K562 (cell line): Measurements from ENCODE around the gene OOSP2. TPM values are rescaled to one million over a fixed set of nuclear protein-coding genes. Genes with fewer than 3 reads are reported as not detected.

Source experiments
- ATAC-seq: fragments of 200-7000 bp; cut with Tn5 transposase; 3 replicates; pipeline ENCODE4 v1.9.1; 2020; ENCODE audit warnings: moderate library complexity
- BruUV-seq: library from RNA; stranded (reverse); fragments of 400-500 nt; replicated peaks from 2 replicates; lab custom pipeline; 2021; lab: Mats Ljungman, UMichigan
- CTCF ChIA-PET: fragments of 300-600 bp; formaldehyde crosslinking; extraction: SDS; loops from one replicate; lab custom pipeline; 2021; ENCODE audit warnings: low intra/inter-chr PET ratio; lab: Yijun Ruan, JAX
- POLR2A ChIA-PET: fragments of 300-600, 350-650 bp; sonication (Branson Sonifier 250); formaldehyde crosslinking; extraction: SDS; loops from one replicate; lab custom pipeline; 2021; ENCODE audit warnings: antibody characterized with exemption, inconsistent platforms; lab: Yijun Ruan, JAX
- DNase-seq, 4 experiments: peaks; one replicate each; pipeline versions ENCODE4 v3.0.0 to v3.0.0-alpha.2; 2011 to 2018; ENCODE audit warnings: low spot score in 3 of 4, mixed read lengths in 3 of 4; ENCODE audit errors: extremely low read depth in 1 of 4
- FAIRE-seq: peaks from 2 replicates; lab custom pipeline; 2011; peaks lifted over from hg19 to GRCh38; lab: Jason Lieb, UNC
- H2AFZ ChIP-seq: 2 replicates; pipeline ENCODE4 v1.6.0; 2011; ENCODE audit warnings: low read depth, low read length, control low read depth, inconsistent platforms
- H3K27ac ChIP-seq: fragments of 200-600 bp; 3 replicates; pipeline ENCODE4 v1.8.0; 2011; ENCODE audit warnings: low read depth, mild to moderate bottlenecking, control low read depth, inconsistent platforms, low read length, moderate library complexity, mixed read lengths; ENCODE audit errors: extremely low read depth
- H3K27me3 ChIP-seq, 2 experiments: fragments of 300-600 bp in 1 of 2; 2 replicates in 1 of 2; 3 replicates in 1 of 2; pipeline versions ENCODE4 v1.6.0 to v1.8.0; 2011; ENCODE audit warnings: inconsistent platforms in 2 of 2, low read length in 2 of 2, mild to moderate bottlenecking in 1 of 2, mixed read lengths in 1 of 2, moderate library complexity in 1 of 2; ENCODE audit not compliant: control insufficient read depth in 2 of 2, insufficient read depth in 2 of 2
- H3K36me3 ChIP-seq: fragments of 300-600 bp; 3 replicates; pipeline ENCODE4 v1.8.0; 2011; ENCODE audit warnings: mild to moderate bottlenecking, low read length, inconsistent platforms; ENCODE audit not compliant: control insufficient read depth, insufficient read depth
- H3K4me1 ChIP-seq, 2 experiments: fragments of 200-600 bp in 1 of 2; replicated peaks in 1 of 2; 2 replicates in 1 of 2; 3 replicates in 1 of 2; pipeline versions ENCODE4 v1.5.1 to v1.8.0; 2011; ENCODE audit warnings: inconsistent platforms in 2 of 2, low read length in 2 of 2, mild to moderate bottlenecking in 1 of 2, mixed read lengths in 1 of 2, moderate library complexity in 1 of 2; ENCODE audit not compliant: control insufficient read depth in 2 of 2, insufficient read depth in 2 of 2
- H3K4me2 ChIP-seq: 2 replicates; pipeline ENCODE4 v1.6.1; 2011; ENCODE audit warnings: low read length, control low read depth, inconsistent platforms, mixed read lengths; ENCODE audit not compliant: insufficient read depth
- H3K4me3 ChIP-seq: fragments of 200-600 bp; sonication (generic), shearing (Covaris generic); 2 replicates; pipeline ENCODE4 v1.5.1; 2016; ENCODE audit warnings: control low read depth, inconsistent platforms
- H3K79me2 ChIP-seq: fragments of 200-600 bp; 3 replicates; pipeline ENCODE4 v1.8.0; 2011; ENCODE audit warnings: low read length, inconsistent platforms; ENCODE audit not compliant: control insufficient read depth, insufficient read depth
- H3K9ac ChIP-seq, 2 experiments: 2 replicates each; pipeline versions ENCODE4 v1.6.0 to v1.6.1; 2011; ENCODE audit warnings: low read depth in 2 of 2, low read length in 2 of 2, control low read depth in 1 of 2, inconsistent platforms in 1 of 2, mild to moderate bottlenecking in 1 of 2, mixed read lengths in 1 of 2; ENCODE audit not compliant: insufficient read depth in 1 of 2
- H3K9me1 ChIP-seq: one replicate; pipeline ENCODE4 v1.6.0; 2011; ENCODE audit warnings: inconsistent platforms, mild to moderate bottlenecking, low read length, moderate library complexity; ENCODE audit not compliant: control insufficient read depth, insufficient read depth
- H3K9me3 ChIP-seq: replicated peaks from 2 replicates; pipeline ENCODE4 v1.5.1; 2011; ENCODE audit warnings: low read depth, low read length, inconsistent platforms; ENCODE audit not compliant: control insufficient read depth, insufficient read depth
- H4K20me1 ChIP-seq: replicated peaks from 2 replicates; pipeline ENCODE4 v1.6.1; 2011; ENCODE audit warnings: low read length, inconsistent platforms, mixed read lengths; ENCODE audit not compliant: control insufficient read depth, insufficient read depth
- C11orf30 ChIP-seq: fragments of 450-650 bp; IDR thresholded peaks from 2 replicates; pipeline ENCODE4 v1.6.1; 2016; ENCODE audit warnings: low read depth, mild to moderate bottlenecking
- EGR1 ChIP-seq: fragments of 450-650 bp; conservative IDR thresholded peaks from 2 replicates; pipeline ENCODE4 v1.6.1; 2017; ENCODE audit warnings: mild to moderate bottlenecking
- FOXA3 ChIP-seq, 2 experiments: fragments of 450-650 bp in 1 of 2; sonication (generic) in 1 of 2; formaldehyde crosslinking; IDR thresholded peaks in 1 of 2; conservative IDR thresholded peaks in 1 of 2; 2 replicates each; pipeline versions ENCODE4 v1.4.0 to v1.8.0; 2020 to 2022; ENCODE audit warnings: mild to moderate bottlenecking in 2 of 2, missing genetic modification reagents in 1 of 2
- HDAC3 ChIP-seq: fragments of 450-650 bp; IDR thresholded peaks from 2 replicates; pipeline ENCODE4 v1.6.1; 2018; ENCODE audit warnings: borderline replicate concordance, mild to moderate bottlenecking, moderate library complexity; ENCODE audit not compliant: partially characterized antibody
- SPI1 ChIP-seq: IDR thresholded peaks from 2 replicates; pipeline ENCODE4 v1.6.1; 2011; ENCODE audit warnings: low read depth, low read length, control low read depth, borderline replicate concordance
- SREBF1 ChIP-seq: fragments of 150-350 bp; IDR thresholded peaks from 2 replicates; pipeline ENCODE4 v1.6.1; 2014; ENCODE audit warnings: antibody characterized with exemption, low read depth, low read length, borderline replicate concordance
- TAF9B ChIP-seq: fragments of 450-650 bp; IDR thresholded peaks from 2 replicates; pipeline ENCODE4 v1.6.1; 2018; ENCODE audit warnings: mild to moderate bottlenecking; ENCODE audit not compliant: partially characterized antibody
- ZNF316 ChIP-seq: fragments of 450-650 bp; IDR thresholded peaks from 2 replicates; pipeline ENCODE4 v1.6.1; 2016
- WGBS: fragments of 100-300 bp; shearing (Covaris generic); methylation state at CpG from one replicate; pipeline ENCODE4 v1.1.6; 2016; ENCODE audit warnings: low coverage, mixed read lengths; ENCODE audit not compliant: insufficient coverage; ENCODE audit errors: missing lambda C conversion rate; 5-methylcytosine and 5-hydroxymethylcytosine counted together
- in situ Hi-C: fragments of 300-500 bp; cut with MboI; formaldehyde crosslinking; loops from 4 replicates; pipeline ENCODE4 v1.15.0; 2018; ENCODE audit warnings: inconsistent platforms, mixed read lengths
- intact Hi-C: fragments of 100-400 bp; cut with micrococcal nuclease; formaldehyde crosslinking; loops from 2 replicates; pipeline ENCODE4 v1.14.2; 2022
- polyA plus RNA-seq, 8 experiments: library from polyadenylated mRNA; depleted of rRNA in 4 of 8; stranded (reverse) in 5 of 8; unstranded in 3 of 8; fragments of >200 nt; fragmentation: Nextera tagmentation in 2 of 8; fragmentation: Illumina TruSeq in 1 of 8; extraction: Ambion mirVana in 2 of 8; extraction: Trizol in 1 of 8; gene quantifications; 2 replicates each; pipeline versions ENCODE4 v1.2.1 to v1.2.3, GENCODE V29; 2011 to 2014; ENCODE audit warnings: inconsistent platforms in 1 of 8, missing spikeins in 1 of 8
- total RNA-seq, 7 experiments: library from RNA; depleted of rRNA in 6 of 7; stranded (reverse); fragments of >200 nt in 6 of 7; fragmentation: Illumina TruSeq in 2 of 7; extraction: Trizol in 2 of 7; gene quantifications; 2 replicates each; pipeline versions ENCODE4 v1.2.1 to v1.2.3, GENCODE V29; 2011 to 2021; ENCODE audit warnings: low replicate concordance in 1 of 7
- TF ChIP-seq, protein P1 (sequence below), 2 experiments: fragments of 450-650 bp; formaldehyde crosslinking in 1 of 2; IDR thresholded peaks; 2 replicates each; pipeline versions ENCODE4 v1.4.0 to v1.6.1; 2014 to 2020; ENCODE audit warnings: mild to moderate bottlenecking in 2 of 2, borderline replicate concordance in 1 of 2, low read depth in 1 of 2

Gene OOSP2
- total and polyA plus RNA-seq, 9 of the 15 experiments (the other 6 are each of a cell fraction or from before 2014, with no cell fraction given) = 0.14 to 1.5 (median 0.32) TPM; not detected in 4

DNA sequence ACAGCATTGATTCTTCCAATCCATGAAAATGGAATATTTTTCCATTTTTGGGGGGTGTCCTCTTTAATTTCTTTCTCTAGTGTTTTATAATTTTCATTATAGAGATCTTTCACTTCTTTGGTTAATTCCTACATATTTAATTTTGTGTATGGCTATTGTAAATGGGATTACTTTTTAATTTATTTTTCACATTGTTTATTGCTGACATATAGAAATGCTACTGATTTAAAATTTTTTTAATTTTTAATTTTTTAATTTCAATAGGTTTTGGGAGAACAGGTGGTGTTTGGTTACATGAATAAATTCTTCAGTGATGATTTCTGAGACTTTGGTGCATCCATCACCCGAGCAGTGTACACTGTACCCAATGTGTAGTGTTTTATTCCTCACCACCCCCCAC is 49.8 kb upstream of the OOSP2 start:
- no TSS peak for BruUV-seq
- FAIRE-seq = no peak
- no peaks in the 10 kb centered on the region for H4K20me1 ChIP-seq

GRCh38 chr11:59992425-59992824 is 47.8 kb upstream of the OOSP2 start:
- BruUV-seq = no TSS peak
- Histone ChIP-seq H3K27ac (no peak overlapping the region), H3K79me2 (no peaks in the 10 kb centered on the region), H3K4me1 (no peaks in the 10 kb centered on the region), H3K36me3 (no peaks in the 10 kb centered on the region), H3K9me3 (peaks cover 5% of the 10 kb centered on the region; the same call in 1 of the 2 replicates), H3K27me3 (no peaks in the 10 kb centered on the region), H3K4me2 (no peak overlapping the region), H4K20me1 (no peaks in the 10 kb centered on the region), H3K9ac (no peak overlapping the region), H3K4me3 (no peak overlapping the region), H2AFZ (0 out of 2 replicates have a peak overlapping the region, but pooled peaks have one; percentile 21), H3K9me1 (no peaks in the 10 kb centered on the region)
- POLR2A ChIA-PET = no interaction called here
- intact Hi-C loops = no loop called here
- CTCF ChIA-PET = no interaction called here
- no peak for ATAC-seq
- in situ Hi-C loops = no loop called here
- no peak for DNase-seq
- FAIRE-seq = no peak
- 22% methylated on average over 5 of the region's 5 CpGs for WGBS
- TF ChIP-seq SREBF1 (no peak), HDAC3 (no peak), EGR1 (no peak), SPI1 (peak; percentile 55), TAF9B (no peak)
- TF ChIP-seq, protein P1, sequence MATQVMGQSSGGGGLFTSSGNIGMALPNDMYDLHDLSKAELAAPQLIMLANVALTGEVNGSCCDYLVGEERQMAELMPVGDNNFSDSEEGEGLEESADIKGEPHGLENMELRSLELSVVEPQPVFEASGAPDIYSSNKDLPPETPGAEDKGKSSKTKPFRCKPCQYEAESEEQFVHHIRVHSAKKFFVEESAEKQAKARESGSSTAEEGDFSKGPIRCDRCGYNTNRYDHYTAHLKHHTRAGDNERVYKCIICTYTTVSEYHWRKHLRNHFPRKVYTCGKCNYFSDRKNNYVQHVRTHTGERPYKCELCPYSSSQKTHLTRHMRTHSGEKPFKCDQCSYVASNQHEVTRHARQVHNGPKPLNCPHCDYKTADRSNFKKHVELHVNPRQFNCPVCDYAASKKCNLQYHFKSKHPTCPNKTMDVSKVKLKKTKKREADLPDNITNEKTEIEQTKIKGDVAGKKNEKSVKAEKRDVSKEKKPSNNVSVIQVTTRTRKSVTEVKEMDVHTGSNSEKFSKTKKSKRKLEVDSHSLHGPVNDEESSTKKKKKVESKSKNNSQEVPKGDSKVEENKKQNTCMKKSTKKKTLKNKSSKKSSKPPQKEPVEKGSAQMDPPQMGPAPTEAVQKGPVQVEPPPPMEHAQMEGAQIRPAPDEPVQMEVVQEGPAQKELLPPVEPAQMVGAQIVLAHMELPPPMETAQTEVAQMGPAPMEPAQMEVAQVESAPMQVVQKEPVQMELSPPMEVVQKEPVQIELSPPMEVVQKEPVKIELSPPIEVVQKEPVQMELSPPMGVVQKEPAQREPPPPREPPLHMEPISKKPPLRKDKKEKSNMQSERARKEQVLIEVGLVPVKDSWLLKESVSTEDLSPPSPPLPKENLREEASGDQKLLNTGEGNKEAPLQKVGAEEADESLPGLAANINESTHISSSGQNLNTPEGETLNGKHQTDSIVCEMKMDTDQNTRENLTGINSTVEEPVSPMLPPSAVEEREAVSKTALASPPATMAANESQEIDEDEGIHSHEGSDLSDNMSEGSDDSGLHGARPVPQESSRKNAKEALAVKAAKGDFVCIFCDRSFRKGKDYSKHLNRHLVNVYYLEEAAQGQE (IDR thresholded peaks at IDR 0.05; ENCODE audit: borderline replicate concordance) = no peak
- TF ChIP-seq, protein P1 (CRISPR knock-in tag; IDR thresholded peaks at IDR 0.05; ENCODE audit: low read depth) = no peak

More for the DNA sequence above, 49.8 kb upstream of the OOSP2 start:
- no peaks in the 10 kb centered on the region for H3K4me1 ChIP-seq
- no peak overlapping the region for H3K4me2 ChIP-seq
- no peak overlapping the region for H3K9ac ChIP-seq
- no peaks in the 10 kb centered on the region for H3K36me3 ChIP-seq
- TF ChIP-seq C11orf30 = peak; percentile 52; the same call in 1 of the 2 replicates
- TF ChIP-seq ZNF316 = peak; percentile 72
- no peak for TF ChIP-seq FOXA3 (CRISPR knock-in tag; conservative IDR thresholded peaks at IDR 0.05 in 1 of 2, IDR thresholded peaks at IDR 0.05 in 1 of 2)
- TF ChIP-seq EGR1 = no peak
- H3K79me2 ChIP-seq = no peaks in the 10 kb centered on the region
- in situ Hi-C loops (no loop called here), intact Hi-C loops (no loop called here)
- ATAC-seq (no peak), DNase-seq (no peak)
- CTCF ChIA-PET = interaction anchor here (0.6 kb wide), 1 partner anchor 1295 kb away, joined by 3 read pairs; no protein-coding TSS in a partner anchor
- no peak overlapping the region for H3K4me3 ChIP-seq
- H3K27ac ChIP-seq = no peak overlapping the region
- peaks cover 5% of the 10 kb centered on the region; the same call in 1 of the 2 replicates for H3K9me3 ChIP-seq
- POLR2A ChIA-PET = no interaction called here
- H3K27me3 ChIP-seq = no peaks in the 10 kb centered on the region
- no peaks in the 10 kb centered on the region for H3K9me1 ChIP-seq
- H2AFZ ChIP-seq = no peak overlapping the region
- WGBS = 40% methylated on average over 1 of the region's 1 CpG
